Stimulated activated CD8-positive, alpha-beta memory T cell treated with anti-CD3 and anti-CD28 coated beads, Interleukin-15, amount 100 ng/mL, for 1 hour (primary cell): ENCODE measurements around the gene RAB44.

Experiments
- DNase-seq: peaks from one replicate; pipeline ENCODE4 v3.0.0-alpha.2; 2020; ENCODE audit warnings: low read depth

The RAB44 gene

GRCh38 chr6:36776167-36776566 lies 78.5 kb downstream of the RAB44 start:
- no peak for DNase-seq

- DNase-seq = no peak
These were observed 80.2 kb downstream of the RAB44 start for GRCh38 chr6:36777801-36778200.

- DNase-seq = no peak
These were observed 81.6 kb downstream of the RAB44 start for GRCh38 chr6:36779227-36779626.

GRCh38 chr6:36780442-36781177 lies 83.0 kb downstream of the RAB44 start:
- DNase-seq = no peak

GRCh38 chr6:36781669-36782068 lies 84.0 kb downstream of the RAB44 start:
- DNase-seq = no peak
